AG09309 (cell line): Measurements from ENCODE around the gene ATP8A2.

ENCODE experiments used
- DNase-seq: peaks from one replicate; pipeline ENCODE4 v3.0.0-alpha.2; 2010; ENCODE audit warnings: low read depth
- H3K4me3 ChIP-seq: 2 replicates; pipeline ENCODE4 v1.5.1; 2011; ENCODE audit warnings: mild to moderate bottlenecking, low read depth, low read length, moderate library complexity; ENCODE audit not compliant: control insufficient read depth
- TF ChIP-seq, protein P1 (sequence below): IDR thresholded peaks from 2 replicates; pipeline ENCODE4 v1.5.1; 2011; ENCODE audit warnings: mild to moderate bottlenecking, low read depth, low read length, inconsistent platforms; ENCODE audit not compliant: insufficient read depth, control insufficient read depth; ENCODE audit errors: missing control alignments

Gene ATP8A2

DNA sequence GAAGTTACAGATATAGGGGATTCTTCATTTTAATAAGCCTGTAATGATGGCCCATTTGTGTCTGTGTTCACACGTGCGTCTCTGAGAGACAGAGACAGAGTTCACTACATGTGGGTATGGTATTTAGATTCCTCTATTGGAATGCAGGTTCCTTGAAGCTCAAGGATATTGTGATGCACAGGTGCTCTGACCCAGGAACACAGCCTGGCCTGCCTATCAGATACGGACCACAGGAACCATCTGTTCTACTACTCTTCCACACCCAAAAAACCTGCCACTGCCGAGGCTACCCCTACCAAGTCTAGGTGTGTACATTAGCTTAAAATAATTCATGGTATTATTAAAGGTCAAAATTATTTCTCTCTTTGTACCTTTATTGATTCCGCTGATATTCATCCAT is 289.2 kb downstream of the ATP8A2 start:
- H3K4me3 ChIP-seq: no peak overlapping the region
- TF ChIP-seq, protein P1, sequence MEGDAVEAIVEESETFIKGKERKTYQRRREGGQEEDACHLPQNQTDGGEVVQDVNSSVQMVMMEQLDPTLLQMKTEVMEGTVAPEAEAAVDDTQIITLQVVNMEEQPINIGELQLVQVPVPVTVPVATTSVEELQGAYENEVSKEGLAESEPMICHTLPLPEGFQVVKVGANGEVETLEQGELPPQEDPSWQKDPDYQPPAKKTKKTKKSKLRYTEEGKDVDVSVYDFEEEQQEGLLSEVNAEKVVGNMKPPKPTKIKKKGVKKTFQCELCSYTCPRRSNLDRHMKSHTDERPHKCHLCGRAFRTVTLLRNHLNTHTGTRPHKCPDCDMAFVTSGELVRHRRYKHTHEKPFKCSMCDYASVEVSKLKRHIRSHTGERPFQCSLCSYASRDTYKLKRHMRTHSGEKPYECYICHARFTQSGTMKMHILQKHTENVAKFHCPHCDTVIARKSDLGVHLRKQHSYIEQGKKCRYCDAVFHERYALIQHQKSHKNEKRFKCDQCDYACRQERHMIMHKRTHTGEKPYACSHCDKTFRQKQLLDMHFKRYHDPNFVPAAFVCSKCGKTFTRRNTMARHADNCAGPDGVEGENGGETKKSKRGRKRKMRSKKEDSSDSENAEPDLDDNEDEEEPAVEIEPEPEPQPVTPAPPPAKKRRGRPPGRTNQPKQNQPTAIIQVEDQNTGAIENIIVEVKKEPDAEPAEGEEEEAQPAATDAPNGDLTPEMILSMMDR: no peak
- no peak for DNase-seq

DNA sequence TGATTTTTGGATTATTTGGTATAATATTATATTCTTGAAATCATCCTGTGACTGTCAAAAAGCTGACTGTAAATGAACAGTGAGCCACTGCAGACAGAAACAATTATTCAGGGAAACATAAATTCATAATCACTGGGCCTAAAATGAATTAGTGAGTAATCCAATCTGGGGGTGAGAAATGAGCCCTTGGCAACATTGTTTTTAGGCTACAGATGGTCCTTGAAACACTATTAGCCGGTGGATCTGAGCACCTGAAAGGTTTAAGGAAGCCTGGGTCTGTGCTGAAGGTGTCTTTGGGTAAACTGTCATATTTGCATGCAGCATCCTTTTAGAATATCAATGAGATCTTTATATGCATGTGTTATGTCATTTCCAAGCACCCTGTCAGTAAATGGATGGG is 290.7 kb downstream of the ATP8A2 start:
- H3K4me3 ChIP-seq: no peak overlapping the region
- DNase-seq: no peak
- TF ChIP-seq, protein P1: no peak

DNA sequence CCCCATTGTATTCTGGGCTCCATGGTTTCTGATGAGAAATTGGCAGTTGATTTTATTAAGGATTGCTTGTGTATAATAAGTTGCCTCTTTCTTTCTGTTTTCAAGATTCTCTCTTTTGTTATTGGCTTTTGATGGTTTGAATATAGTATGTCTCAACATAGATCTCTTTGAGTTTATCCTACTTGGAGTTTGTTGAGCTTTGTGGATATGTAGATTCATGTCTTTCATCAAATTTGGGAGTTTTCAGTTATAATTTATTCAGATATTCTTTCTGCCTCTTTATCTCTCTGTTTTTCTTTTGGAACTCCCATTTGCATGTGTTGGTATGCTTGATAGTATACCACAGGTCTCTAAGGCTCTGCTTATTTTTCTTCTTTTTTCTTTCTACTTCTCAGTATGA is 296.6 kb downstream of the ATP8A2 start:
- TF ChIP-seq, protein P1: no peak
- DNase-seq: no peak
- no peak overlapping the region for H3K4me3 ChIP-seq

DNA sequence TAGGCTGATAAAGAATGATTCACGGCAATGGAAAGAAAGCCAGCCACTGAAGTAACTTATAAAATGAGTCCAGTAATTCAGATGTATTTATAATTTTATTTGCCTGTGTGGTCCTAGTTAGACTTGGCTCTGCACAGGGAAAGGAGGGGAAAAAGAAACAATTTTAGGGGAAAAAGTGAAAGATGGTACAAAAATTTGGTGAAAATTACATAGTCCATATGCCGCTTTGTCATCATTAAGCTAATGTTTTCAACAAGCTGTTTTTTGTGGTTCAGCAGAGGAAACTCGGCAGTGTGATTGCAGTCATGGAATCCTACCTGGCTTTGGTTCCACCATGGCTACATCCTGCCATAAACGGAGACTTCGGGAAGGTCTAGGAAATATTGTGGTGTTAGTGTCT is 301.9 kb downstream of the ATP8A2 start:
- H3K4me3 ChIP-seq: no peak overlapping the region
- TF ChIP-seq, protein P1: no peak
- DNase-seq: no peak

DNA sequence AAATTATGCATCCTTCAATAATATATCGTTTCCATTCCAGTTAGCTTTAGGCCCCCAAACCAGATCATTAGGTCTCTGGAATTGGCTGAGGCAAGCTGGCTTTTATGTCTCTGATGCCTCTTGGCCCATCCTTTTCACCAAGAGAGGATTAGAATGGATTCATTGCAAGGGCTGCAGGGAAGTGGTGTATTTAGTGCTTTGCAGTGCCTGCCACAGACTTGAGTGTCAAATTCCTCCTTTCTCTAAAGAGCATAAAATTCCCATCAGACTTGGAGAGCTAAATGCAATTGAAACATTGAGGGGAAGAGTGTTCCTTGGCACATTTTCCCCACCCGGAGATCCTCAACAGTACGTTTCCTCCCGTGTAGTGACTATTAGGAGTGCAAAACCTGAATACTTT is 302.6 kb downstream of the ATP8A2 start:
- TF ChIP-seq, protein P1: no peak
- H3K4me3 ChIP-seq: no peak overlapping the region
- DNase-seq: no peak

DNA sequence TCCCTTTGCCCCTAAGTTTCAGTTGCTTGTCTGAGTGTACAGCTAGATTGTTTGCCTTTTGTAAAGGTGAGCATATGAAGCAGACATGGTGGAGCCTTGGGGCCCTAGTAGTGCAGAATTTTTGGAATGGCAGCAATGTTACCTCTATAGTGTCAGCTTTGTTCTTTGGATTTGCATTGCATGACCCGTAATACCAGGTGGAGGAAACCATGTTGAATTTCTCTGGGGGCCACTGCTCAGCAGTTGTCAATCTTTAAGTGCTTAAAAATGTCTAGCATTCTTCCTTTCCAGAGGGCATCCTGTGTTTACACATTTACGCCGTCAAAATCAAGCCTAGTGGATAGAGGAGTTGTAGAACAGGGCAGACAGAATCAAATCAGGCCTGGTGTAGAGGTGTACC is 303.3 kb downstream of the ATP8A2 start:
- TF ChIP-seq, protein P1: no peak
- no peak for DNase-seq

DNA sequence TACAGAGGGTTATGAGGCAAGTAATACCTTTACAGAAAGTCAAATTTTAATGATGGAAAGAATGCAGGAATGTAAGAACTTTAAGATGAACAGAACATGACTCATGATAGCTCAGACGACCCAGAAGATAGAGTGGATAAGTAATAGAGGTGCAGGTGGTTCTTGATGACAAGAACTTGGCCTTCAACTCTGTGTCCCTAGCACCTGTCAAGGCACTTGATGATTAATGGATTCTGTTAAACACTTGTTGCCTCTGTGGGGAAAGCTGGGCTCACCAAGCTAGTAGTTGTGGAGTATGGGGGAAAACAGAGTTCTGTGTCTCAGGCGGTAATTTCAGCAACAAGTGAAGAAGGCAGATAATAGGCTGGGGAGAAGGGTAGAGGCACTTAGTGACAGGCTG is 306.2 kb downstream of the ATP8A2 start:
- TF ChIP-seq, protein P1: no peak
- no peak for DNase-seq

More for the DNA sequence above, 303.3 kb downstream of the ATP8A2 start:
- H3K4me3 ChIP-seq: no peak overlapping the region

More for the DNA sequence above, 306.2 kb downstream of the ATP8A2 start:
- H3K4me3 ChIP-seq: no peak overlapping the region
